Smooth muscle cell (in vitro differentiated cells): ENCODE measurements around the gene IMMP2L. TPM values are rescaled to one million over a fixed set of nuclear protein-coding genes. Genes with fewer than 3 reads are reported as not detected.

Experiments used
- DNase-seq: peaks from one replicate; lab custom pipeline; 2025; ENCODE audit not compliant: unreplicated experiment; lab: John Stamatoyannopoulos, UW
- H2AFZ ChIP-seq: fragments of 200-600 bp; sonication (generic); 2 replicates; pipeline ENCODE4 v1.6.0; 2016; ENCODE audit warnings: antibody characterized with exemption, low read depth, mild to moderate bottlenecking
- H3F3A ChIP-seq: fragments of 200-600 bp; sonication (generic); 2 replicates; pipeline ENCODE4 v1.6.0; 2017; ENCODE audit warnings: antibody characterized with exemption, low read depth
- H3K27ac ChIP-seq: fragments of 200-600 bp; sonication (generic); 2 replicates; pipeline ENCODE4 v1.5.1; 2016; ENCODE audit warnings: low read depth, mild to moderate bottlenecking
- H3K27me3 ChIP-seq: fragments of 200-600 bp; sonication (generic); 2 replicates; pipeline ENCODE4 v1.6.1; 2016; ENCODE audit warnings: low read depth, mild to moderate bottlenecking
- H3K36me3 ChIP-seq: fragments of 200-600 bp; sonication (generic); 2 replicates; pipeline ENCODE4 v1.5.1; 2016; ENCODE audit warnings: low read depth
- H3K4me1 ChIP-seq: fragments of 200-600 bp; sonication (generic); 2 replicates; pipeline ENCODE4 v1.5.1; 2016; ENCODE audit warnings: low read depth
- H3K4me2 ChIP-seq: fragments of 200-600 bp; sonication (generic); 2 replicates; pipeline ENCODE4 v1.6.0; 2016; ENCODE audit warnings: mild to moderate bottlenecking
- H3K4me3 ChIP-seq: fragments of 200-600 bp; sonication (generic); 2 replicates; pipeline ENCODE4 v1.5.1; 2016; ENCODE audit warnings: mild to moderate bottlenecking
- H3K79me2 ChIP-seq: fragments of 200-600 bp; sonication (generic); 2 replicates; pipeline ENCODE4 v1.6.0; 2016; ENCODE audit warnings: low read depth, mild to moderate bottlenecking
- H3K9ac ChIP-seq: fragments of 200-600 bp; sonication (generic); 2 replicates; pipeline ENCODE4 v1.6.0; 2016; ENCODE audit warnings: low read depth
- H3K9me3 ChIP-seq: fragments of 200-600 bp; sonication (generic); replicated peaks from 2 replicates; pipeline ENCODE4 v1.5.1; 2016; ENCODE audit warnings: low read depth
- H4K20me1 ChIP-seq: fragments of 200-600 bp; sonication (generic); 2 replicates; pipeline ENCODE4 v1.6.0; 2016; ENCODE audit warnings: low read depth
- WGBS: methylation state at CpG from one replicate; pipeline ENCODE4 v1.1.7; 2016; ENCODE audit warnings: low lambda C conversion rate; 5-methylcytosine and 5-hydroxymethylcytosine counted together
- polyA plus RNA-seq: library from polyadenylated mRNA; unstranded; fragments of >200 nt; fragmentation: Nextera tagmentation; extraction: Ambion mirVana; gene quantifications from 2 replicates; pipeline ENCODE4 v1.2.1, GENCODE V29; 2016
- total RNA-seq: library from RNA; depleted of rRNA; stranded (reverse); fragments of >200 nt; gene quantifications from 2 replicates; pipeline ENCODE4 v1.2.3, GENCODE V29; 2014
- TF ChIP-seq, protein P1 (sequence below): fragments of 200-600 bp; sonication (generic); IDR thresholded peaks from 2 replicates; pipeline ENCODE4 v1.5.1; 2017; ENCODE audit warnings: borderline replicate concordance, mild to moderate bottlenecking, antibody characterized with exemption; ENCODE audit not compliant: insufficient read depth, poor library complexity, severe bottlenecking

The IMMP2L gene
- total and polyA plus RNA-seq, 2 experiments from 2014 or later = 10.9 to 11.1 TPM

DNA sequence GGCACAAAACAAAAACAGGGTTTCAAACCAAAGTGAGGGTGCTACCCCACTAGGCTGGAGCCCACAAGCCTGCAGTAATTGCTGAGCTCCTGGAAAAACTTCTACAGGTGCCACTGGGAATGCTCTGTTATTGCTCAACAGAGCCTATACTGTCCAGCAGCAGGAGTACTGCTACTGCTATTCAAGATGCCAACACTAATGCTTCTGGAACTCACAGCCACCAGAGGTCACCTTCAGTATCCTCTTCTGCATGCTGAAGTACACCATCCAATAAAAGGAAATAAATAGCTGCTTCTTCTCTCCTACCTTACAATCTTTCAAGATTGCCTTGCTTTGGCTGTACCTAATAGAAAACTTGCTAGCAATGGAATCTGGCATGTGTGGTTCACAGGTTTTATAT, 249.3 kb downstream of the IMMP2L start:
- no peaks in the 10 kb centered on the region for H3K36me3 ChIP-seq
- no peaks in the 10 kb centered on the region for H3K4me1 ChIP-seq
- no peak overlapping the region for H3K9ac ChIP-seq
- no peak overlapping the region for H2AFZ ChIP-seq
- DNase-seq = no peak
- no peaks in the 10 kb centered on the region for H3K9me3 ChIP-seq
- no peaks in the 10 kb centered on the region for H4K20me1 ChIP-seq
- no peak overlapping the region for H3K27ac ChIP-seq
- H3K4me3 ChIP-seq = no peak overlapping the region
- H3K27me3 ChIP-seq = no peaks in the 10 kb centered on the region
- H3K4me2 ChIP-seq = no peak overlapping the region
- no peaks in the 10 kb centered on the region for H3K79me2 ChIP-seq
- TF ChIP-seq, protein P1, sequence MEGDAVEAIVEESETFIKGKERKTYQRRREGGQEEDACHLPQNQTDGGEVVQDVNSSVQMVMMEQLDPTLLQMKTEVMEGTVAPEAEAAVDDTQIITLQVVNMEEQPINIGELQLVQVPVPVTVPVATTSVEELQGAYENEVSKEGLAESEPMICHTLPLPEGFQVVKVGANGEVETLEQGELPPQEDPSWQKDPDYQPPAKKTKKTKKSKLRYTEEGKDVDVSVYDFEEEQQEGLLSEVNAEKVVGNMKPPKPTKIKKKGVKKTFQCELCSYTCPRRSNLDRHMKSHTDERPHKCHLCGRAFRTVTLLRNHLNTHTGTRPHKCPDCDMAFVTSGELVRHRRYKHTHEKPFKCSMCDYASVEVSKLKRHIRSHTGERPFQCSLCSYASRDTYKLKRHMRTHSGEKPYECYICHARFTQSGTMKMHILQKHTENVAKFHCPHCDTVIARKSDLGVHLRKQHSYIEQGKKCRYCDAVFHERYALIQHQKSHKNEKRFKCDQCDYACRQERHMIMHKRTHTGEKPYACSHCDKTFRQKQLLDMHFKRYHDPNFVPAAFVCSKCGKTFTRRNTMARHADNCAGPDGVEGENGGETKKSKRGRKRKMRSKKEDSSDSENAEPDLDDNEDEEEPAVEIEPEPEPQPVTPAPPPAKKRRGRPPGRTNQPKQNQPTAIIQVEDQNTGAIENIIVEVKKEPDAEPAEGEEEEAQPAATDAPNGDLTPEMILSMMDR = no peak
- H3F3A ChIP-seq = no peaks in the 10 kb centered on the region

DNA sequence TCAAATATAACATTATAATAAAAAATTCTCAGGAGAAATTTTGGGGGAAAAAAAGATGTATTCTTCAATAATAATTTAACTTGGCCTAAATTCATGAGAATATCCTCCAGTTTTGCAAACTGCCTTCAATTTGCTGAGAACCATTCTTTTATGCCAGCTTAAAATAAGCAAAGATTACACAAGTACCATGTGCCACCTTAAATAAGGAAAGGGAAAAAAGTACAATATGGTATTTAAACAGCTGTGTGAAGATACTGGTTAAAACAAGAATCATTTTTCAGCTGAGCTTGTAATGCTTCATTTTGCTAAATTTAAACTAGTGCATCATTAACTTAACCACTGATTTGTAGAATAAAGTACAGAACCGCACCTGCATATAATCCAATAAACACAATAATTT, 253.6 kb downstream of the IMMP2L start:
- no peaks in the 10 kb centered on the region for H3K36me3 ChIP-seq
- no peak overlapping the region for H3K9ac ChIP-seq
- TF ChIP-seq, protein P1 = no peak
- no peaks in the 10 kb centered on the region for H3K27me3 ChIP-seq
- no peaks in the 10 kb centered on the region for H3K4me1 ChIP-seq
- no peak overlapping the region for H2AFZ ChIP-seq
- WGBS = 100% methylated on average over 1 of the region's 1 CpG
- no peaks in the 10 kb centered on the region for H3K9me3 ChIP-seq
- H3K4me2 ChIP-seq = no peak overlapping the region
- H3K27ac ChIP-seq = no peak overlapping the region
- no peaks in the 10 kb centered on the region for H3K79me2 ChIP-seq
- H3F3A ChIP-seq = no peaks in the 10 kb centered on the region
- H3K4me3 ChIP-seq = no peak overlapping the region
- no peaks in the 10 kb centered on the region for H4K20me1 ChIP-seq
- DNase-seq = no peak

DNA sequence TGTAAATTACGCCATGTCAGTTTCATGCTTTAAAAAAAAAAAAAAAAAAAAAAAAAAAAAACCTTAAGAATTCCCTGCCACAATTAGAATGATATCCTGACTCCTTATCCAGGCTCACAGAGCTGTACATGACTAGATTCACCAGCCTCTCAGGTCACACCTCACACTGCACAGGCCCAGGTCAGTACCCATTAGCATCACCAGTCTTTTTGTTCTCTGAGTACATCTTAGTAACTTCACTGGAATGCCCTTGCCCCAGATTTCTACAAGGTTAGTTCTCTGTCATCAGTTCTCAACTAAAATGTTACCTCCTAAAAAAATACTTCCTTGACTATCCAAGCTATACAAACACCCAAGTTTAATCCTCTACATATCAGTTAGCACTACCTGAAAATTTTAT, 260.4 kb downstream of the IMMP2L start:
- H3K4me1 ChIP-seq = no peaks in the 10 kb centered on the region
- no peaks in the 10 kb centered on the region for H4K20me1 ChIP-seq
- 100% methylated on average over 1 of the region's 1 CpG for WGBS

DNA sequence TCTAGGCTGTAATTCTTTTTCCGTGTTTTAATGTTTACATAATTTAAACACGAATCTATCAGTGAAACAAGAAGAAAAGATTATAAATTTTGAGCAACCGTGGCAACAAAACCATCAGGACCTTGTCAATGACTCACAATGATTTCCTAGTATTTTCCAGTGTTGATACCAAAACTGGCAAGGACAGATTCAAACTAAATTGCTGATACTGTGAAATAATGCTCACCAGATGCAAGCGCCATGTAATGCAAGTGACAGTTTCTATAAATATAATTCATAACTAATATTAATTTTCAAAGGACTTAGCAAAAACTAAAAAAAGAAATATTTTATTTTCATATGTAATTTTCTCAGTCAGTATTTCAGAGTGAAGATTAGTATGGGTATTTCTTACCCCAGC, 267.8 kb downstream of the IMMP2L start:
- TF ChIP-seq, protein P1 = no peak

More for the DNA sequence above, 260.4 kb downstream of the IMMP2L start:
- TF ChIP-seq, protein P1 = no peak
- H3F3A ChIP-seq = no peaks in the 10 kb centered on the region
- H3K27me3 ChIP-seq = no peaks in the 10 kb centered on the region
- H3K9ac ChIP-seq = no peak overlapping the region
- no peak overlapping the region for H2AFZ ChIP-seq
- DNase-seq = no peak
- H3K4me3 ChIP-seq = no peak overlapping the region
- H3K9me3 ChIP-seq = no peaks in the 10 kb centered on the region
- H3K36me3 ChIP-seq = no peaks in the 10 kb centered on the region
- no peaks in the 10 kb centered on the region for H3K79me2 ChIP-seq
- H3K27ac ChIP-seq = no peak overlapping the region
- no peak overlapping the region for H3K4me2 ChIP-seq

More for the DNA sequence above, 267.8 kb downstream of the IMMP2L start:
- WGBS = 90% methylated on average over 4 of the region's 4 CpGs
- no peak overlapping the region for H3K9ac ChIP-seq
- no peaks in the 10 kb centered on the region for H3F3A ChIP-seq
- H3K36me3 ChIP-seq = no peaks in the 10 kb centered on the region
- H3K4me2 ChIP-seq = no peak overlapping the region
- H4K20me1 ChIP-seq = no peaks in the 10 kb centered on the region
- no peaks in the 10 kb centered on the region for H3K9me3 ChIP-seq
- H3K4me3 ChIP-seq = no peak overlapping the region
- DNase-seq = no peak
- H3K79me2 ChIP-seq = no peaks in the 10 kb centered on the region
- H3K27ac ChIP-seq = no peak overlapping the region
- no peaks in the 10 kb centered on the region for H3K4me1 ChIP-seq
- H2AFZ ChIP-seq = no peak overlapping the region
- no peaks in the 10 kb centered on the region for H3K27me3 ChIP-seq
